PC-3 (cell line): ENCODE results near the gene CIBAR2.

Source experiments
- CTCF ChIP-seq: fragments of 300-600 bp; sonication (generic); conservative IDR thresholded peaks from 2 replicates; pipeline ENCODE4 v1.5.1; 2017; ENCODE audit warnings: antibody characterized with exemption, low read depth, mild to moderate bottlenecking, low read length
- EZH2 ChIP-seq: fragments of 300-600 bp; sonication (generic); IDR thresholded peaks from one replicate; pipeline ENCODE4 v1.6.1; 2017; ENCODE audit warnings: antibody characterized with exemption, mild to moderate bottlenecking, low read length; ENCODE audit not compliant: unreplicated experiment

GRCh38 chr16:85093705-85094104, 18.6 kb downstream of the CIBAR2 start:
- TF ChIP-seq CTCF (no peak), EZH2 (no peak)
